Measurements from ENCODE around the gene PPP1R12B. TPM values are rescaled to one million over a fixed set of nuclear protein-coding genes. Genes with fewer than 3 reads are reported as not detected.

Gene PPP1R12B, protein sequence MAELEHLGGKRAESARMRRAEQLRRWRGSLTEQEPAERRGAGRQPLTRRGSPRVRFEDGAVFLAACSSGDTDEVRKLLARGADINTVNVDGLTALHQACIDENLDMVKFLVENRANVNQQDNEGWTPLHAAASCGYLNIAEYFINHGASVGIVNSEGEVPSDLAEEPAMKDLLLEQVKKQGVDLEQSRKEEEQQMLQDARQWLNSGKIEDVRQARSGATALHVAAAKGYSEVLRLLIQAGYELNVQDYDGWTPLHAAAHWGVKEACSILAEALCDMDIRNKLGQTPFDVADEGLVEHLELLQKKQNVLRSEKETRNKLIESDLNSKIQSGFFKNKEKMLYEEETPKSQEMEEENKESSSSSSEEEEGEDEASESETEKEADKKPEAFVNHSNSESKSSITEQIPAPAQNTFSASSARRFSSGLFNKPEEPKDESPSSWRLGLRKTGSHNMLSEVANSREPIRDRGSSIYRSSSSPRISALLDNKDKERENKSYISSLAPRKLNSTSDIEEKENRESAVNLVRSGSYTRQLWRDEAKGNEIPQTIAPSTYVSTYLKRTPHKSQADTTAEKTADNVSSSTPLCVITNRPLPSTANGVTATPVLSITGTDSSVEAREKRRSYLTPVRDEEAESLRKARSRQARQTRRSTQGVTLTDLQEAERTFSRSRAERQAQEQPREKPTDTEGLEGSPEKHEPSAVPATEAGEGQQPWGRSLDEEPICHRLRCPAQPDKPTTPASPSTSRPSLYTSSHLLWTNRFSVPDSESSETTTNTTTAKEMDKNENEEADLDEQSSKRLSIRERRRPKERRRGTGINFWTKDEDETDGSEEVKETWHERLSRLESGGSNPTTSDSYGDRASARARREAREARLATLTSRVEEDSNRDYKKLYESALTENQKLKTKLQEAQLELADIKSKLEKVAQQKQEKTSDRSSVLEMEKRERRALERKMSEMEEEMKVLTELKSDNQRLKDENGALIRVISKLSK
- 4.5 TPM for polyA plus RNA-seq (2013, experiment 1 of 2)
- polyA plus RNA-seq (2013, experiment 2 of 2): 2.9 TPM

DNA sequence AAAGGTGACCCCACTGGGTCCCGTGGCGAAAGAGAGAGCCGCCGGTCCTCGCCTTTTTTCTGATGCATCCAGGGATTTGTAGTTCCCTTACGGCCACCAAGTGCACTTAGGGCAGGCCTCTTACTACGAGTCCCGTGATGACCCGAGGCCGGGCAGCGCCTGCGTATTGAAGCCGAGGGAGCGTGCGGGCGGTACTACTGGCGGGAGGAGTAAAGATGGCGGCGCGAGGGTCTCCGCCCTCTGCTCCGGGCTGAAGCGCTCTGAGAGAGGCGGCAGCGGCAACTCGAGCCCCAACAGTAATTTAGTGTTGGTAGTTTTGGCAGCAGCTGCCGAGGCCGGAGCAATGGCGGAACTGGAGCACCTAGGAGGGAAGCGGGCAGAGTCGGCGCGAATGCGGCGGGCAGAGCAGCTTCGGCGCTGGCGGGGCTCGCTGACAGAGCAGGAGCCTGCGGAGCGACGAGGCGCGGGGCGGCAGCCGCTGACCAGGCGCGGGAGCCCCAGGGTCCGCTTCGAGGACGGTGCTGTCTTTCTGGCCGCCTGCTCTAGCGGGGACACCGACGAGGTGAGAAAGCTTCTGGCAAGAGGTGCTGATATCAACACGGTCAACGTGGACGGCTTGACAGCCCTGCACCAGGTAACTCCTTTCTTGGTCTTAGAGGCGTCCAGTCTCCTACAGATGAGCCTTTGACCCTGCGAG lies at the start of gene PPP1R12B:
Gene PPP1R12B, plus strand, starts transcription at position 191 of the 697 bp plus-strand sequence. Its CDS starts 153 bp downstream, at position 344.
- Histone ChIP-seq H3K9me3 (ENCODE audit: insufficient read depth, low read depth, low read length) (no peaks in the 10 kb centered on the region), H3K4me1 (ENCODE audit: insufficient read depth, low read length) (peaks cover 10% of the 10 kb centered on the region; the same call in 1 of the 2 replicates), H3K36me3 (ENCODE audit: insufficient read depth, low read length) (no peaks in the 10 kb centered on the region), H3K4me3 (ENCODE audit: low read length) (peak within 1 kb of the TSS; percentile 85), H3K27me3 (ENCODE audit: insufficient read depth, low read length) (no peaks in the 10 kb centered on the region), H3K27ac (ENCODE audit: low read depth, low read length) (peak within 1 kb of the TSS; percentile 68; the same call in 1 of the 2 replicates), H3K9ac (ENCODE audit: low read depth, low read length) (peak within 1 kb of the TSS; percentile 74)
- under 1% methylated on average over 60 of the region's 60 CpGs for WGBS

DNA sequence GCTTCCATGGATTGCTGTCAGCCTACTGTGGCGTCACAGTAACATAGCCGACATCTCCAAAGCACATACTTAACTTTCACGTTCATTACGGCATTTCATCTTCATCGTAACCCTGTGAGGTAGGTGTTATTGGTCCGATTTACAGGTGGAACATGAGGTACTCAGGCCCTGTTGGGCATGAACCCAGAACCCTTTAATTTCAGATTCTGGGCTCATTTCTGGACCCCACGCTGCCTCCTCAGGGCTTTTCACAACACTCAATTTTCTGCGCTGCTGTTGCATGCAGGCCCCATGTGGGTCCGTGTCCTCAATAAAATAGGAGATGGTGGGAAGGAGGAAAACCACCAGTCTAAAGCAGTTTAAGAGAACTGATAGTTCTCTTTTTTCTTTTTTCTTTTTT lies 46.3 kb upstream of the PPP1R12B start:
- Histone ChIP-seq H3K9ac (ENCODE audit: low read depth, low read length) (no peak overlapping the region), H3K27me3 (ENCODE audit: insufficient read depth, low read length) (no peaks in the 10 kb centered on the region), H3K9me3 (ENCODE audit: insufficient read depth, low read depth, low read length) (no peaks in the 10 kb centered on the region), H3K36me3 (ENCODE audit: insufficient read depth, low read length) (no peaks in the 10 kb centered on the region), H3K4me1 (ENCODE audit: insufficient read depth, low read length) (no peaks in the 10 kb centered on the region), H3K27ac (ENCODE audit: low read depth, low read length) (no peak overlapping the region), H3K4me3 (ENCODE audit: low read length) (no peak overlapping the region)
- WGBS: 97% methylated on average over 9 of the region's 9 CpGs

DNA sequence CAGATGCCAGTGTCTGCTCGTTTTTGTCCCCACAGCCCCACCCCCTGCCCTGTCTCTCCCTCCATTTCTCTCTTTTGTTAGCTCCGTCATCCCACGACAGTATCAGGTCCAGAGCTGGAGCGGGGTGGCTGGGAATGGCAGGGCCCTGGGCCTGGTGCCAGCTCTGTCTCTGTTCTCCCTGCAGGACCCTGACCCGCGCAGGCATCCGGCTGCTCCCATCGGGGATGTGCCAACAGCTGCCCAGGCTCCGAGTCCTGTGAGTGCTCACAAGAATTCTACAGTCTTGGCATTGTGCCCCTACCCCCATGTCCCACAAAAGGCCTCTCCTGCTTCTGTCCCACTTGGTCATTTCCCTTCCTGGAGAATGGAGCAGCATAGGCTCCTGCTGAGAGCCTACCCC lies 44.1 kb upstream of the PPP1R12B start:
- Histone ChIP-seq H3K27ac (ENCODE audit: low read depth, low read length) (no peak overlapping the region), H3K9me3 (ENCODE audit: insufficient read depth, low read depth, low read length) (no peaks in the 10 kb centered on the region), H3K4me3 (ENCODE audit: low read length) (no peak overlapping the region), H3K36me3 (ENCODE audit: insufficient read depth, low read length) (no peaks in the 10 kb centered on the region), H3K4me1 (ENCODE audit: insufficient read depth, low read length) (no peaks in the 10 kb centered on the region), H3K27me3 (ENCODE audit: insufficient read depth, low read length) (no peaks in the 10 kb centered on the region), H3K9ac (ENCODE audit: low read depth, low read length) (no peak overlapping the region)
- WGBS: 89% methylated on average over 9 of the region's 9 CpGs

DNA sequence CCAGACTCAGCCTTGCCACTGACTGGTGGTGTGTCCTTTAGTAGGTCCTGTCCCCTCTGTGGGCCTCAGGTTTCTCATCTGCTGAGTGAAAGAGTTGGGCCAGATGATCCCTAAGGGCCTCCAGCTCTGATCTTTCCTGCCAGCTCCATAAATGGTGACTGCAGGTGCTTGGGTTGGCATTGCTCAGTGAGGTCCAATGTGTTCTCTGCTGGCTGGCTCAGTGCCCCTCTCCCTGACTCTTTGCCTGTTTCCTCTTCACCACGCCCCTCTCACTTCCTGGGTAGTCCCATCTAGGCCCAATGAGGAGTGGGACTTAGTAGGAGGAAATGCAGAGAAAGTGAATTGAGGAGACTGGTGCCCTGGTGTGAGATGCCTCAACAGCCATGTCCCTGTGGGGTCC lies 43.3 kb upstream of the PPP1R12B start:
- H3K27me3 ChIP-seq (ENCODE audit: insufficient read depth, low read length): no peaks in the 10 kb centered on the region
- H3K9ac ChIP-seq (ENCODE audit: low read depth, low read length): no peak overlapping the region
- no CpG with 5 or more reads among the region's 1 CpG for whole genome bisulfite sequencing
- H3K4me1 ChIP-seq (ENCODE audit: insufficient read depth, low read length): no peaks in the 10 kb centered on the region
- no peak overlapping the region for H3K4me3 ChIP-seq (ENCODE audit: low read length)
- no peak overlapping the region for H3K27ac ChIP-seq (ENCODE audit: low read depth, low read length)
- H3K36me3 ChIP-seq (ENCODE audit: insufficient read depth, low read length): no peaks in the 10 kb centered on the region
- H3K9me3 ChIP-seq (ENCODE audit: insufficient read depth, low read depth, low read length): no peaks in the 10 kb centered on the region

DNA sequence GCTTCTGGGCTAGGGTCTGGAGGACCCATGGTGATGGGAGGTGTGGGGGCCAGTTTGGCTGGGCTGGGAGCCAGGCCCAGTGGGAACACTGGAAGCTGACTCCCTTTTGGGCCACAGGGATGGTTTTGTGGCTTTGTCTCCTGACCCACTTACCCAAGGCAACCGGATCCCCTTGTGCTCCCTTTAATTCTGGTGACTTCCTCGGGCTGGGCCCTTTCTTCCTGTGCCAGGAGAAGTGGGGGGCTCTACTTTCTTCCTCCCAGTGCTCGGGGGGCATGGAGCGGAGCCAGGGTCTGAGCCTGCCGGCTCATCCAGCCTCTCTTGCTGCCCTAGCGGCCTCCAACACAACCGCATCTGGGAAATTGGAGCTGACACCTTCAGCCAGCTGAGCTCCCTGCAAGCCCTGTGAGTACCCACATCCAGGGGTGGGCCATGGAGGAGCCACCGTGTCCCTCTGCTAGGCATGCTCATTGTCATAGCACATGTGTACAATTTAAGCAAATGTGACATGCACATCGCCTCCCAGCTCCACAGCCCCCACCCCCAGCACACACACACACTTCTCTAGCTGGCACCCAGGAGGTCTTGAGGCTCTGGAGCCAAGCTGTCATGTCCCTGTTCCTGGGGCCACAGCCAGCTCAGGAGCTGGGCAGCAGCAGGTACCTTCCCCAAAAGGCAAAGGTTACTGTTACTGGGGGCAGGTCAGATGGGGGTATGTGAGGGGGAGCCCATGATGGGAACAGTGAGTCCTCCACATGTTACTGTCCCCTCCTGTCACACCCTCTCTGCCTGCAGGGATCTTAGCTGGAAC lies 41.8 kb upstream of the PPP1R12B start:
- Histone ChIP-seq H3K27ac (ENCODE audit: low read depth, low read length) (no peak overlapping the region), H3K9me3 (ENCODE audit: insufficient read depth, low read depth, low read length) (no peaks in the 10 kb centered on the region), H3K4me1 (ENCODE audit: insufficient read depth, low read length) (no peaks in the 10 kb centered on the region), H3K4me3 (ENCODE audit: low read length) (no peak overlapping the region), H3K36me3 (ENCODE audit: insufficient read depth, low read length) (no peaks in the 10 kb centered on the region), H3K27me3 (ENCODE audit: insufficient read depth, low read length) (no peaks in the 10 kb centered on the region), H3K9ac (ENCODE audit: low read depth, low read length) (no peak overlapping the region)
- WGBS: 94% methylated on average over 9 of the region's 9 CpGs

DNA sequence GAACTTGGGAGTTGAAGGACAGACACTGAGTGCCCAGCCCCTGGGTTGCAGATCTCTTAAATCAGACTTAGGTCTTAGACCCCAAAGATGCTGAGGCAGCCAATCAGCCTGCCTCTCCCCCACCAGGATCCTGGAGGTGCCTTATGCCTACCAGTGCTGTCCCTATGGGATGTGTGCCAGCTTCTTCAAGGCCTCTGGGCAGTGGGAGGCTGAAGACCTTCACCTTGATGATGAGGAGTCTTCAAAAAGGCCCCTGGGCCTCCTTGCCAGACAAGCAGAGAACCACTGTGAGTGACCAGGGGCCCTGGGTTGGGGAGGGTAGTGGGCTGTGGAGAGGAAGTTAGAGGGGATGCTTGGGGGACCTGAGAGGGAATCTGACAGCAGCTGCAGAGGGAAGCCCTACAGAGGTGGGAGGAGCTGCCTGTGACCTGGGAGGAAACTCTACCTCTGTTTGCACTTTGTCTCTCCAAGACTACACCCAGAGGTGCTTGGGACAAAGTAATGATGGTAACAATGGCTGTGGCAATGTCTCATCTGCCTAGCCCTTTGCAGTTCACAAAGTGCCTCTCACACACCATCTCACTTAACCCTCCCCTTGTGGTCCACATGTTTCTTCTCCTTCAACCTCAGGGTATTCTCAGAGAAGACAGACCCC lies 38.3 kb upstream of the PPP1R12B start:
- no peak overlapping the region for H3K27ac ChIP-seq (ENCODE audit: low read depth, low read length)
- no peaks in the 10 kb centered on the region for H3K27me3 ChIP-seq (ENCODE audit: insufficient read depth, low read length)
- no peaks in the 10 kb centered on the region for H3K36me3 ChIP-seq (ENCODE audit: insufficient read depth, low read length)
- H3K9me3 ChIP-seq (ENCODE audit: insufficient read depth, low read depth, low read length): no peaks in the 10 kb centered on the region
- H3K4me1 ChIP-seq (ENCODE audit: insufficient read depth, low read length): no peaks in the 10 kb centered on the region
- H3K4me3 ChIP-seq (ENCODE audit: low read length): no peak overlapping the region
- H3K9ac ChIP-seq (ENCODE audit: low read depth, low read length): no peak overlapping the region

DNA sequence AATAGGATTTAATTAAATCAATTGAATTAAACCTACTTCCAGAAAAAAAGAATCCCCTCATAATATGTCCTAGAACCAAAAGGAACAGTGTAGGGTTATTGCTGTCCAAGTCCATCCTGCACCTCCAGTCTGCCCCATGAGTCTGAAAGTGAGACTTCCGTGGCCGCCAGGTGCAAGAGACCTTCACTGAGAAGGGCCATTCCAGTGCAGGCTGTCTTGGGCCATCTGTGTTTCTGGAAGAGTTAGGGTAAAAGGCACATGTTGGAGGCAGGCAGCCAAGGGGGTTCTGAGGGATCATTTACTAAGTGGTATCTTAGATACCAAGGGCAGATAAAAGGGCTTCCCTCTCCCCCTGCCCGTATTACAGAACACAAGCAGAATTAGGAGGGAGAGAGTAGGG lies 37.8 kb upstream of the PPP1R12B start:
- Histone ChIP-seq H3K36me3 (ENCODE audit: insufficient read depth, low read length) (no peaks in the 10 kb centered on the region), H3K9me3 (ENCODE audit: insufficient read depth, low read depth, low read length) (no peaks in the 10 kb centered on the region), H3K27ac (ENCODE audit: low read depth, low read length) (no peak overlapping the region), H3K4me1 (ENCODE audit: insufficient read depth, low read length) (no peaks in the 10 kb centered on the region), H3K9ac (ENCODE audit: low read depth, low read length) (no peak overlapping the region), H3K4me3 (ENCODE audit: low read length) (no peak overlapping the region), H3K27me3 (ENCODE audit: insufficient read depth, low read length) (no peaks in the 10 kb centered on the region)
- 92% methylated on average over 2 of the region's 3 CpGs for WGBS

DNA sequence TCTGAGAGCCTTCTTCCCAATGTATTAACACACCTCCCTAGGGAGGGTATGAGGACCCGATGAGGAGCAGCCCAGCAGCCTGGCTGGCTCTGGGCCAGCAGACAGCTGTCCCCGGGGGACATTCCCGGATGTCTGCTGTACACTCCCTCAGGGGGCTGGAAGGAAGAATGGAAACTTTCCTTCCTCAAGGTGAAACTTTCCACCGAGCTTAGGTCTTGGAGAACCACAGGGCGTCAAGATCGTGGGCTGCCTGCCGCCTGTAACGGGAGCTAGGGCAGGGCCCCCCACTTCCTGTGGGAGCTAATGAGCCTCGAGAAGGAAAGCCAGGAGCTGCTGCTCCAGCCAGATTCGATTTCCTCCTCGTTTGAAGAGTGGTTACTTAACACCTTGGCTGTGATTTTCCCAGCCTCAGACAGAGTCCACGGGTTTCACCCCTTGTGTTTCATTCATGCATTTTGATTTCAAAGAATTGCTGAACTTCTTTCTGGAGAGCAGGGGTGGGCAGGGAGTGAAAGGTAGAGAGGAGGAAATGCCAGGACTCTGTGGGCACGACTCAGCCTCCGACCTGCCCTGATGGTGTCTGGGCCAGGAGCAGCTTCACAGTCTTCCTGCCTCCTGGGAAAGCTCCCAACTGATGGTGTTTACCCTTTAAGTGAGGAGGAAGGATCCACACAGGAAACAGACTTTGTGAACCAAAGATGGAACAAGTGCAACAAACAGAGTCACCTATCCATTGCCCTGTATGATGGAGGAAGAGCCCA lies 36.4 kb upstream of the PPP1R12B start:
- Histone ChIP-seq H3K9me3 (ENCODE audit: insufficient read depth, low read depth, low read length) (no peaks in the 10 kb centered on the region), H3K27ac (ENCODE audit: low read depth, low read length) (no peak overlapping the region), H3K36me3 (ENCODE audit: insufficient read depth, low read length) (no peaks in the 10 kb centered on the region), H3K27me3 (ENCODE audit: insufficient read depth, low read length) (no peaks in the 10 kb centered on the region), H3K4me3 (ENCODE audit: low read length) (no peak overlapping the region), H3K4me1 (ENCODE audit: insufficient read depth, low read length) (no peaks in the 10 kb centered on the region), H3K9ac (ENCODE audit: low read depth, low read length) (no peak overlapping the region)
- 81% methylated on average over 14 of the region's 14 CpGs for WGBS

DNA sequence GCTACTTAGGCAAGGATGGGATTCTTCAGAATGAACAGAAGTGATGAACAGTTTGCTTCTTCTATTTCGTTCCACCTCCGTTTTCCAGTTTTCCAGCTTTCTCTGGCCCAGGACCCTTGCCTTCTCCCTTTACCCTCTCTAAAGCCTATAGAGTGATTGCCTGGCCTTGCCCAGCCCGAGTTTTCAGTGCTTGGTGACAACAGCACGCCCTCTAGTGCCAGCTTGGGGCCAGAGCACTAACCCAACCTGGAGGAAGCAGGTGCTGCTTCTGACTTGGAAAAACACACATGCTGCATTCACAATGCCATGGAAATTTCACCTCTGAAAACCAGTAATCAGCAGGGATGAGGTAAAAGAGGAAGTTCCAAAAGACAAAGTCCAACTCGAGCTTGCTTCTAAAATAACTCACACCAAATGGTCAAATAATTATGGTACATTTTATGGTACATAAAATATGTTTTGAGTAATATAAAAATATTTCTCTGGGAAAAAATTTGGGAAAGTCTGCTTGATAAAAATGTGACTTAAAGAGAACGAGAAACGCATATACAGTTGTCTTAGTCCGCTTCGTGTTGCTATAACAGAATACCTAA lies 32.8 kb upstream of the PPP1R12B start:
- no peaks in the 10 kb centered on the region for H3K27me3 ChIP-seq (ENCODE audit: insufficient read depth, low read length)
- H3K36me3 ChIP-seq (ENCODE audit: insufficient read depth, low read length): no peaks in the 10 kb centered on the region
- no peak overlapping the region for H3K4me3 ChIP-seq (ENCODE audit: low read length)
- WGBS: 40% methylated on average over 8 of the region's 9 CpGs
- no peaks in the 10 kb centered on the region for H3K9me3 ChIP-seq (ENCODE audit: insufficient read depth, low read depth, low read length)
- no peak overlapping the region for H3K9ac ChIP-seq (ENCODE audit: low read depth, low read length)
- H3K4me1 ChIP-seq (ENCODE audit: insufficient read depth, low read length): no peaks in the 10 kb centered on the region
- no peak overlapping the region for H3K27ac ChIP-seq (ENCODE audit: low read depth, low read length)

All from HUES64 (cell line).